ENCODE results near the gene KLK8. TPM values are rescaled to one million over a fixed set of nuclear protein-coding genes. Genes with fewer than 3 reads are reported as not detected.

KLK8 gene
- total RNA-seq, 2 donors from 2014 or later: 1.1 TPM; not detected in 1

DNA sequence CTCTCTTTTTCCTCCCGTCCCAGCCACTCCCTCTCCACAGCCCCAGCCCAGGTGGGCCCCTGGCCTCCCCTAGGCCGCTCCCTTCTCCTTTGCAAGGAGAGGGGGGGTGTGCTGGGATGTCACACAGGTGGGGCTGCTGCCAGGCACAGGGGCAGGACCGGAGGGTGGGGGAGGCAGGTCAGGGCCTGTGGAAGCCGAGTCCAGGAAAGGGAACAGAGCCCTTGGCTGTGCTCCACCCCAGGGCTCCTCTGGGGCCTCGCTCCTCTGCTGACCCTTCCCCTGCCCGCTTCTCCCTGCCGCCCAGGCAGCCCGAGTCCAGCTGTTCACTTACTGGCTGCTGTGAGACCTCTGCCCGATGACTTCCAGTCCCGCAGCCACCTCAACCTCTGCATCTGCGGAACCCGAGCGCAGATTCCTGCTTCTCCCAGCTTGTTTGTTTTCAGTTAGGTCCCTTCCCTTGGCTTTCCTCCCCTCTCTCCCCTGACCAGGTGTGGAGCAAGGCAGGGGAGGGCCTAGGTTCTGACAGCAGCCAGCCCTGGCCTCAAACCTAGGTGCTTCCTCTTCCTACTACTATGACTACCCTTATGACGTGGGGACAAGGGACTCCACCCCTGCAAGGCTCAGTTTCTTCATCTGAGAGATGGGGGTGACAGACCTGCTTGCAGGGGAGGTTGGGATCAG is 25.9 kb upstream of the KLK8 start:
- Histone ChIP-seq H3K27me3 (ENCODE audit: control insufficient read depth, insufficient read depth, low read length, poor library complexity, severe bottlenecking) (peaks cover 18% of the 10 kb centered on the region), H3K4me3 (ENCODE audit: low read length) (no peak overlapping the region), H3K36me3 (ENCODE audit: control insufficient read depth, insufficient read depth, low read length) (no peaks in the 10 kb centered on the region), H3K27ac (ENCODE audit: low read depth, low read length) (no peak overlapping the region), H3K9ac (ENCODE audit: extremely low read depth, low read length, poor library complexity, severe bottlenecking) (no peak overlapping the region), H3K9me3 (ENCODE audit: control insufficient read depth, low read length) (no peaks in the 10 kb centered on the region), H3K4me1 (ENCODE audit: control insufficient read depth, insufficient read depth, low read length) (peaks cover 11% of the 10 kb centered on the region)
- Mint-ChIP-seq H3K36me3 (ENCODE audit: low read depth) (no peaks in the 10 kb centered on the region), H3K27me3 (ENCODE audit: insufficient read depth) (peaks cover 28% of the 10 kb centered on the region), H3K27ac (no peak overlapping the region), H3K4me3 (no peak overlapping the region), H3K4me1 (peaks cover 36% of the 10 kb centered on the region), H3K9me3 (no peaks in the 10 kb centered on the region)
- no peak for DNase-seq
- TF ChIP-seq, protein P1, sequence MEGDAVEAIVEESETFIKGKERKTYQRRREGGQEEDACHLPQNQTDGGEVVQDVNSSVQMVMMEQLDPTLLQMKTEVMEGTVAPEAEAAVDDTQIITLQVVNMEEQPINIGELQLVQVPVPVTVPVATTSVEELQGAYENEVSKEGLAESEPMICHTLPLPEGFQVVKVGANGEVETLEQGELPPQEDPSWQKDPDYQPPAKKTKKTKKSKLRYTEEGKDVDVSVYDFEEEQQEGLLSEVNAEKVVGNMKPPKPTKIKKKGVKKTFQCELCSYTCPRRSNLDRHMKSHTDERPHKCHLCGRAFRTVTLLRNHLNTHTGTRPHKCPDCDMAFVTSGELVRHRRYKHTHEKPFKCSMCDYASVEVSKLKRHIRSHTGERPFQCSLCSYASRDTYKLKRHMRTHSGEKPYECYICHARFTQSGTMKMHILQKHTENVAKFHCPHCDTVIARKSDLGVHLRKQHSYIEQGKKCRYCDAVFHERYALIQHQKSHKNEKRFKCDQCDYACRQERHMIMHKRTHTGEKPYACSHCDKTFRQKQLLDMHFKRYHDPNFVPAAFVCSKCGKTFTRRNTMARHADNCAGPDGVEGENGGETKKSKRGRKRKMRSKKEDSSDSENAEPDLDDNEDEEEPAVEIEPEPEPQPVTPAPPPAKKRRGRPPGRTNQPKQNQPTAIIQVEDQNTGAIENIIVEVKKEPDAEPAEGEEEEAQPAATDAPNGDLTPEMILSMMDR (conservative IDR thresholded peaks at IDR 0.05): no peak
- 85 to 87% methylated on average over 9 to 13 of the region's 14 CpGs for WGBS, 2 experiments (ENCODE audit: insufficient coverage in 1 of 2, insufficient read length in 1 of 2)

DNA sequence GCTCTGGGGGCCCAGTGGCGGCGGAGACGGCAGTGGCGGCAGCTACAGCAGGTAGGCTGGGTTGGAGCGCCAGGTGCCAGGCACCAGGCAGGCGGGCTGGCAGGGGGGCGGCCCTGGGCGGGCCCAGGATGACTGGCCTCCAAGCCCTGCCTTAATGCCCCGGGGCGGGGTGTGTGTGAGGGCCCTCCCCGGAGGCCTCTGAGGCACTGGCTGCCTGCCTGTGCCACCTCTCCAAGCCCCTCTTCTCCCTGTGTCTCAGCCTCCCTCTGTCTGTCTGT is 25.1 kb upstream of the KLK8 start, which contains the start of gene KLK11:
TSS of gene KLK11 (minus strand) at position 63 of the 278 bp plus-strand sequence. CDS start 985 bp downstream, outside the sequence.
- Mint-ChIP-seq H3K27me3 (ENCODE audit: insufficient read depth) (peaks cover 28% of the 10 kb centered on the region), H3K4me3 (no peak within 1 kb of the TSS)

GRCh38 chr19:51025809-51026553 is 24.6 kb upstream of the KLK8 start:
- Histone ChIP-seq H3K27me3 (ENCODE audit: control insufficient read depth, insufficient read depth, low read length, poor library complexity, severe bottlenecking) (peaks cover 19% of the 10 kb centered on the region), H3K4me1 (ENCODE audit: control insufficient read depth, insufficient read depth, low read length) (peaks cover 11% of the 10 kb centered on the region), H3K27ac (ENCODE audit: low read depth, low read length) (no peak overlapping the region), H3K4me3 (ENCODE audit: low read length) (no peak overlapping the region), H3K9ac (ENCODE audit: extremely low read depth, low read length, poor library complexity, severe bottlenecking) (peak overlapping the region; percentile 6), H3K9me3 (ENCODE audit: control insufficient read depth, low read length) (no peaks in the 10 kb centered on the region), H3K36me3 (ENCODE audit: control insufficient read depth, insufficient read depth, low read length) (no peaks in the 10 kb centered on the region)
- Mint-ChIP-seq H3K9me3 (no peaks in the 10 kb centered on the region), H3K36me3 (ENCODE audit: low read depth) (no peaks in the 10 kb centered on the region), H3K4me1 (peaks cover 41% of the 10 kb centered on the region), H3K27me3 (ENCODE audit: insufficient read depth) (peaks cover 24% of the 10 kb centered on the region), H3K4me3 (no peak overlapping the region), H3K27ac (peak overlapping the region; percentile 39)
- DNase-seq: no peak
- TF ChIP-seq, protein P1 (conservative IDR thresholded peaks at IDR 0.05): no peak
- WGBS, 2 experiments (ENCODE audit: insufficient coverage in 1 of 2, insufficient read length in 1 of 2): 88 to 89% methylated on average over 10 to 18 of the region's 18 CpGs

More for the DNA sequence above, 25.1 kb upstream of the KLK8 start, which contains the start of gene KLK11:
- DNase-seq: no peak
- Histone ChIP-seq H3K27ac (ENCODE audit: low read depth, low read length) (no peak within 1 kb of the TSS), H3K9me3 (ENCODE audit: control insufficient read depth, low read length) (no peaks in the 10 kb centered on the region), H3K4me1 (ENCODE audit: control insufficient read depth, insufficient read depth, low read length) (peaks cover 11% of the 10 kb centered on the region), H3K9ac (ENCODE audit: extremely low read depth, low read length, poor library complexity, severe bottlenecking) (peak within 1 kb of the TSS; percentile 6), H3K4me3 (ENCODE audit: low read length) (no peak within 1 kb of the TSS), H3K36me3 (ENCODE audit: control insufficient read depth, insufficient read depth, low read length) (no peaks in the 10 kb centered on the region), H3K27me3 (ENCODE audit: control insufficient read depth, insufficient read depth, low read length, poor library complexity, severe bottlenecking) (peaks cover 19% of the 10 kb centered on the region)
- H3K9me3 Mint-ChIP-seq: no peaks in the 10 kb centered on the region
- TF ChIP-seq, protein P1 (conservative IDR thresholded peaks at IDR 0.05): no peak
- peak within 1 kb of the TSS; percentile 39 for H3K27ac Mint-ChIP-seq
- WGBS, 2 experiments (ENCODE audit: insufficient coverage in 1 of 2, insufficient read length in 1 of 2): 91 to 97% methylated on average over 9 to 11 of the region's 11 CpGs
- H3K4me1 Mint-ChIP-seq: peaks cover 37% of the 10 kb centered on the region
- H3K36me3 Mint-ChIP-seq (ENCODE audit: low read depth): no peaks in the 10 kb centered on the region

Measured in endodermal cell (in vitro differentiated cells).